Thoracic aorta (tissue), 2 donors: ENCODE measurements around the gene CHMP2A. TPM values are rescaled to one million over a fixed set of nuclear protein-coding genes. Genes with fewer than 3 reads are reported as not detected.

ENCODE experiments used
- ATAC-seq: fragments of 150-250 bp; one replicate; pipeline ENCODE4 v1.8.0; 2017; ENCODE audit warnings: low read depth; ENCODE audit not compliant: insufficient number of reproducible peaks, low FRiP score
- DNase-seq: peaks from one replicate; pipeline ENCODE4 v3.0.0-alpha.2; 2020; ENCODE audit warnings: low spot score
- H3K27ac ChIP-seq, 2 donors: fragments of 200-600 bp; sonication (generic); 1 replicate in 1 of 2; 2 replicates in 1 of 2; pipeline ENCODE4 v1.5.1; 2016; ENCODE audit warnings: mild to moderate bottlenecking in 2 of 2, moderate library complexity in 2 of 2
- H3K27me3 ChIP-seq: fragments of 200-600 bp; sonication (generic); replicated peaks from 2 replicates; pipeline ENCODE4 v1.6.0; 2016; ENCODE audit warnings: mild to moderate bottlenecking; ENCODE audit not compliant: insufficient read depth
- H3K36me3 ChIP-seq: fragments of 200-600 bp; sonication (generic); one replicate; pipeline ENCODE4 v1.5.1; 2016
- H3K4me1 ChIP-seq, 2 donors: fragments of 200-600 bp; sonication (generic); 1 replicate in 1 of 2; 2 replicates in 1 of 2; pipeline versions ENCODE4 v1.5.1 to v1.6.0; 2016; ENCODE audit warnings: low read depth in 2 of 2, mild to moderate bottlenecking in 1 of 2; ENCODE audit not compliant: control insufficient read depth in 1 of 2
- H3K4me3 ChIP-seq: fragments of 200-600 bp; sonication (generic); 2 replicates; pipeline ENCODE4 v1.5.1; 2016; ENCODE audit warnings: mild to moderate bottlenecking
- H3K9me3 ChIP-seq: fragments of 200-600 bp; sonication (generic); 2 replicates; pipeline ENCODE4 v1.5.1; 2016
- CTCF ChIP-seq: fragments of 200-600 bp; sonication (generic); IDR thresholded peaks from one replicate; pipeline ENCODE4 v1.5.1; 2019; ENCODE audit warnings: antibody characterized with exemption
- total RNA-seq, 2 donors: library from RNA; depleted of rRNA; stranded (reverse); fragments of >200 nt; gene quantifications; one replicate each; pipeline versions ENCODE4 v1.1.0 to v1.2.3, GENCODE V29; 2016

The CHMP2A gene
- total RNA-seq, 2 donors from 2014 or later: 90.3 to 98.8 TPM

GRCh38 chr19:58536852-58537798 is 17.8 kb downstream of the CHMP2A start:
- Histone ChIP-seq H3K4me1 (peaks cover 0 to 5% of the 10 kb centered on the region in 2 donors), H3K27me3 (no peaks in the 10 kb centered on the region), H3K4me3 (no peak overlapping the region), H3K36me3 (no peaks in the 10 kb centered on the region), H3K27ac (no peak overlapping the region), H3K9me3 (no peaks in the 10 kb centered on the region)
- TF ChIP-seq CTCF: no peak
- no peak for DNase-seq
- ATAC-seq: no peak

GRCh38 chr19:58535857-58536256 is 19.0 kb downstream of the CHMP2A start:
- Histone ChIP-seq H3K9me3 (no peaks in the 10 kb centered on the region), H3K27me3 (no peaks in the 10 kb centered on the region), H3K27ac (no peak overlapping the region), H3K4me3 (no peak overlapping the region), H3K36me3 (no peaks in the 10 kb centered on the region), H3K4me1 (peaks cover 0 to 5% of the 10 kb centered on the region in 2 donors)
- DNase-seq (no peak), ATAC-seq (no peak)
- no peak for TF ChIP-seq CTCF

GRCh38 chr19:58531034-58531840 is 23.7 kb downstream of the CHMP2A start:
- no peaks in the 10 kb centered on the region for H3K27me3 ChIP-seq
- H3K36me3 ChIP-seq: no peaks in the 10 kb centered on the region
- no peaks in the 10 kb centered on the region for H3K4me1 ChIP-seq
- no peak overlapping the region for H3K4me3 ChIP-seq
- no peak for TF ChIP-seq CTCF
- H3K9me3 ChIP-seq: no peaks in the 10 kb centered on the region
- no peak overlapping the region for H3K27ac ChIP-seq
- no peak for DNase-seq
- no peak for ATAC-seq

GRCh38 chr19:58529405-58529804 is 25.5 kb downstream of the CHMP2A start:
- H3K27ac ChIP-seq: no peak overlapping the region
- no peak for DNase-seq

More at GRCh38 chr19:58529405-58529804, 25.5 kb downstream of the CHMP2A start:
- H3K4me3 ChIP-seq: no peak overlapping the region
- no peak for ATAC-seq
- H3K9me3 ChIP-seq: no peaks in the 10 kb centered on the region
- H3K4me1 ChIP-seq: no peaks in the 10 kb centered on the region
- no peaks in the 10 kb centered on the region for H3K36me3 ChIP-seq
- no peak for TF ChIP-seq CTCF
- H3K27me3 ChIP-seq: no peaks in the 10 kb centered on the region
